GM19397 (cell line): Measurements from ENCODE around the gene SPOCK3.
A peak's percentile ranks its signal among the peaks of the same experiment; 100 is the strongest.
"Not testable (repeated sequence)": the region's sequence is repeated elsewhere in the genome, so short reads cannot be mapped to it uniquely, and the experiment has no call there.

ENCODE experiments used
- ATAC-seq: cut with Tn5 transposase; IDR thresholded peaks from one replicate; pipeline ENCODE4 v1.9.1; 2021; ENCODE audit warnings: mild to moderate bottlenecking, moderate library complexity; ENCODE audit not compliant: unreplicated experiment

Gene SPOCK3

DNA sequence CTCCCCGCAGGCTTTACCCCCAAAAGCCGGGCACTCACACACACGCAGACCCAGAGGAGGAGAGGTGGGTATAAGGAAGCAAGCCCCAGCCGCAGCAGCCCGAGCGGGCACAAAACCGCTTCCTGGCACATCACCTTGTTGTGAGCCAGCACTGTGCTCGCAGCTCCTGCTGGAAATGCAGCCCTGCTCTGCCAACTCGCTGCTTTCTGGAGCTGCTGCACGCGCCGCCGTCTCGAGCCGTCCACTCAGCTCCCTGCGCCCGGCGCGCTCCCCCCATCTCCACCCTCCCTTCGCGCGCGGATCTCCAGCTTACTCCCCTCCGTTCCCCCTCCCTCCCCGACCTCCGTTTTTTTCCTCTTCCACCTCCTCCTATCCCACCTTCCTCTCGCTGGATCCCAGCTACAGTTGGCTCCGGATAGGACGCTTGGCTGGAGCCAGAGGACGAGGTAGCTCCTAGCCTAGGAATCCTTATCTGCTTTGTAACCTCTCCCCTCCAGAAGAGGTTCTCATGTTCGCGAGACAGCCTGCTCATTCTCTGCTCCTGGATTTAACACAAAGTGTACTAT lies at the start of gene SPOCK3:
TSS of gene SPOCK3 (minus strand) at position 179 of the 566 bp plus-strand sequence.
- ATAC-seq: peak; percentile 36

DNA sequence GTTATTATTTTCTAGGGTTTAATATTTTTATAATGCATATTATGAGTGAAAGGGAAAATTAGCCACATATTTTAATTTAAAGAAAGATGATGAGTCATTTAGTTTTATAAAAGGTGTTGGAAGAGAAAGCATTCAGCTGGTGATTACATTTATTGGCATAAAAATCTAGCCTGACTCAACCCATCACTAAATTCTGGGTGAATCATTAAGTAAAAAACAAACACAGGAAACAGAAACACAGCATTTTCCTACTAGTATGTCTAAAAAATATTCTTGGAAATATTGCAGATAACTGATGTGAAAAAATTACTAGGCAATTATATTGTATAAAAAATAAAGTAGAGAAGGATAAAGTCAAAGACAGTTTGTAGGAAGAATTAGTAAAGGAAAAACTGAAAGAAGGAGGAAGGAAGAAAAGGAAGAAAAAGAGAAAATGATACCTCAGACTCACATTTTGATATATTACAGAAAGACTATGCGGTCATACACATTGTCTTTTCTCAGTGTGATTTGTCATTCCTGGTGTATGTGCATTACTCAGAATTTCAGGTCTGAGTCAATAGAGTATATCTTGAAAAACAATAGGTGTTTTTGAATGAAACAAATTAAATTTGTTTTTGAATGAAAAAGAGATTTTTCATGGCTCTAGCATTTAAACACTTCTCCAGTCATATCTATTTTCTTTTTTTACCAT lies 48.0 kb upstream of the SPOCK3 start:
- no peak for ATAC-seq

DNA sequence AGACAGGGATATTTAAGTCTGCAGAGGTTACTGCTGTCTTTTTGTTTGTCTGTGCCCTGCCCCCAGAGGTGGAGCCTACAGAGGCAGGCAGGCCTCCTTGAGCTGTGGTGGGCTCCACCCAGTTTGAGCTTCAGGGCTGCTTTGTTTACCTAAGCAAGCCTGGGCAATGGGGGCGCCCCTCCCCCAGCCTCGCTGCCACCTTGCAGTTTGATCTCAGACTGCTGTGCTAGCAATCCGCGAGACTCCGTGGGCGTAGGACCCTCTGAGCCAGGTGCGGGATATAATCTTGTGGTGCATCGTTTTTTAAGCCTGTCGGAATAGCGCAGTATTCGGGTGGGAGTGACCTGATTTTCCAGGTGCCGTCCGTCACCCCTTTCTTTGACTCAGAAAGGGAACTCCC lies 47.3 kb upstream of the SPOCK3 start:
- ATAC-seq: not testable (repeated sequence)

DNA sequence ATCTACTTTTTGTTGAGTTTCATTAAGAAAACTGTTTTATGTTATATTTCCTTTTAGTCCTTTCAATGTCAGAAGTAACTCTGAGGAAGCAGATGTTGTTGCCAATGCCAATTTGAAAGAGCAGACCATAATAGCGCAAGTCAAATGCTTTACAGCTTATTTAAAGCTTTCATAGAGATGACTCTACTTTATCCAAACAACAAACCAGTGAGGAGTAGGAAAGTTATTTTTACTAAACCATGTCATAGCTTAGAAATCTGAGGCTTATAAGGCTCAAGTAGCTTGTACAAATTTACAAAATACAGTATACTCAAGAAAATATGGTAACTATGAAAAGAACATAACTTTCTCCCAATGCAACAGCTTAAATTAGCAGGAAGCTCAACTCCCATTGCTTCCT lies 40.1 kb upstream of the SPOCK3 start:
- ATAC-seq: no peak

DNA sequence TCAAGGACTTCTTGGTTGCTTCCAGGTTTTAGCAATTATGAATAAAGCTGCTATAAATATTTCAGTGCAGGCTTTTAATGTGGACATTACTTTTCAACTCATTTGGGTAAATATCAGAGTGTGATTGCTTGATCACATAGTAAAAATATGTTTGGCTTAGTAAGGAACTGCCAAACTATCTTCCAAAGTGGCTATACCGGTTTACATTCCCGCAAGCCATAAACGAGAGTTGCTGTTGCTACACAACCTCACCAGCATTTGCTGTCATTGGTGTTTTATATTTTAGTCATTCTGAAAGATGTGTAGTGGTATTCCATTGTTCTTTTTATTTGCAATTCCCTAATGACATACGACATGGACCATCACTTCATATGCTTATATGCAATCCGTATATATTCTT lies 30.9 kb upstream of the SPOCK3 start:
- ATAC-seq: no peak

DNA sequence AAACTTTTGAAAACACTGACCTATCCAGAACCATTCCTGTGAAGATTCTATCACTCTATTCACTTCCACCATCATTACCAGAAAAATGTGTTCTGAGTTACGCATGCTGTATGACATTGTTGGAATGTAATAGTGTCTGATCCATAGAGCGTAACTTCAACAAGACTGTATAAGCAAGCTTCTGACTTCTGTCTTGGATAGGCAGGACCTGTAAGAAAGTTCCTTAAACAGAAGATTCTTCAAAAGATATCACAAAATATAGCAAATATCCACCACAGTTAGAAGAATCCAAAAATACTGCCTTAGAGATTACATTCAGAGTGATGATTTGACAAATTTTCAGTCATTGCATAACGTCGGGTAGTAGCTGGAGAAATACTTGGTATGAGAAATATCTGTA lies 14.0 kb upstream of the SPOCK3 start:
- ATAC-seq: no peak

DNA sequence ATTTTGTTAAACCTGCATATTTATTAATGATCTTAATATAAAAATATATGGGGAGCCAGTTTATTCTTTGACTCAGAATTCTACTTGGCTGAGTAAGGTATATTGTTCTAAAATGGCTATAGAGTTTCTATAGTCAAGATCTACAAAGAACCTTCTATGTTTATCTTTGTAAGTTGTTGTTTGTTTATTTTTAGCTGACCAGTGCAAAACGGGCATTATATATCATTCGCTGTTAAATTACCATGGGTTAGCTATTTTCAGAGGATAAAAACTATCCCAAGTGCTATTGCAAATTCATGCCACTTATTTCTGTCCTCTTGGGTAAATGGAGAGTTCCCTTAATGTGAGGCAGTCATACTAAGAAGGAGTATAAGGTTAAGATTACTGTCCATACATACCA lies 5.3 kb upstream of the SPOCK3 start:
- ATAC-seq: no peak

DNA sequence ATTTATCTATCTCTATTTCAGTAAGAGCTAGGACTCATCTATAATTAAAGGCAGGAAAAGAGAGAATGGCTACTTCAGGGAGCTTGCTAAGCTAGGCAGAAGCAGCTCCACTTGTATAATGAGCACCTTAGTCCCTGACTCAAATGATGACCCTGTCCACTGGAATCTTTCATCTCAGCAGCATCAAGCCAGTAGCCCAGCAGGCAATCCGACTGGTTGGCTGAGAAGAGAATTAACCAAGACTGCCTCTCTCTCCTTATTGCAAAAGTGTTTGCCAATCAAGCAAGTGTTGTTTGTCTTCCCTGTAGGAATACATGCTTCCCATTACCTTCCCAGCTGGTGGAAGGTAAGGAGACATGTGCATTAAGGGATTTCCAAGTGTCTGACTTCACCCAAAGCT lies 3.9 kb upstream of the SPOCK3 start:
- no peak for ATAC-seq

DNA sequence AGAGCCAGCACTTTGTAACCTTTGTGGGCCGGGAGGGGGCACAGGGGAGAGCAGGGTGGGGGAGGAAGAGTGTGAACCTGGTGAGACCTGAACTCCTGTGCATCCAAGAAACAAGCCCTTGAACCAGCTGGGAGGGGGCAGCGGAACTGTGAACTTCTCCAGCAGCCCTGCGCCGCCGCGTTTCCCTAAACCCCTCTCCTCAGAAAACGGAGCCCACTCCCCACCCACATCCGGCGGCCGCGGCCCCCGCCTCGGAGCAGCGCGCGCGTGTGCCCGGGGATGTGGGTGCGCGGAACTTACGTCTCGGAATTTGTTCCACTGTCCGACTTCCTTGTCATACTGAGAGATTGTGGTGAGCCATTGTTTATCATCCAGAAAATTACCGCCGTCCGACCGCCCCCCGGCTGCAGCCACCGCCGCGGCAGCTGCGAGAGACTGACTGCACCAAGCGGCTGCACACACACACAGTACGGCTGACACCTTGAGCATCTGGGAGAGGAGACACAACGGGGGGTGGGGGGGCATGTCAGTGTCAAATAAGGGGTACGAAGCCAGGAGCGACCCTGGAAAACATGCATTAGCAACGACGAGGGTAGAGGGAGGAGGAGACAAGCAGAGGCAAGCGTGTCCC lies 494 bp downstream of the SPOCK3 start:
- ATAC-seq: peak; percentile 56

DNA sequence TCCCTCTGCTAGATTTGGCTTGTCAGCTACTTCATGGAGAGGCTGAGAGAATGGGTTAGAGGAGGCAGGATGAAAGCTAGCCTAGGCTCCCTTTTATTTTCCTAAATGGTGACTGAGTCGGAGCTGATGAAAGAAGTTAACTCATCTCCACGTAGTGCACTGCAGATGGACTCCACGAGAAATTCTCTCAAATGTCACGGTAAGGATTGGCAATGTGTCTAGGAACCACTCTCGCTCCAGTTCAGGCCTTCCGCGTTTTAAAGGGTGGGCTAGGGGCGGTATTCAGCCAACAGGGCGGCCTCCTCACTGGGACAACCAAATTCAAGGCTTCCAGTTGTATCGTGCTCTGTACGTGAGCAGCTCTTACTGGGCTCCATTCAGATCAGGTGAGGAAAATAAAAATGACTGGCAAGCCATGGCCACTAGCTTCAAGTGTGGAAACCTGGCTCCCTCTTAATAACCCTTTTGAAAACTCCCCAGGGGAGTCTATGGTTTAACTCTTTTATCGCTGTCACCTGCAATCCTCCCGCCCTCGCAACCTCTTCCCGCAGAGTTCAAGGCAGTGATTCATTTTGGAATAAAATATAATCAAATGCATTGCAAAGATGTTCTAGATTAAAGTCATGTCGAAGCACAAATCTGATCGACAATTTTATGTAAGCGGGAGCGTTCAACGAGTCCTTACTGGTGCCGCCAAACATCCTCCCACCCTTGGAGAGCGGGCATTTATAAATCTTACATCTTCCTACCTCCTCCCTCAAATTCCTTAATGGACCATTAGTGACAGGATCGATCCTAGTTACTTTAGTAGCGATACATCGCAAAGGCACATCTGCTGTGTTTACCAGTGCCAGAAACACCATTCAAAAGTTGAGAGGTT lies 1.2 kb downstream of the SPOCK3 start:
- ATAC-seq: no peak

DNA sequence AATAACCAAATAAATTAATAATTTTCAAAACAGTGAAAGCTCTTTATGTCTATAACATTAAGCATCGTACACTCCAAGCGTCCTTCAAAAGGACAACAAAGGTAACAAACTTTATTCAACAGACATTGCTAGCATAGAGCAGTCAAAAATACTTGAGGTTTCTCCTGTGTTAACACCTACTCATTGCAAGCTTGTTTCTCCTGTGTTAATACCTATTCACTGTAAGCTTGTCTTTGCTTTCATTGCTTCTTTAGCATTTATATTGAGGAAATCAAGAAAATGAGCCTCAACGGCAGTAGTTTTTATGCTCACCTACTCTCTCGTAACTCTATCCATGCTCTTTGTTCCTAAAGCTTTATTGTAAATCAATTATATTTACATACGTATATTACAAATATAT lies 3.5 kb downstream of the SPOCK3 start:
- no peak for ATAC-seq

DNA sequence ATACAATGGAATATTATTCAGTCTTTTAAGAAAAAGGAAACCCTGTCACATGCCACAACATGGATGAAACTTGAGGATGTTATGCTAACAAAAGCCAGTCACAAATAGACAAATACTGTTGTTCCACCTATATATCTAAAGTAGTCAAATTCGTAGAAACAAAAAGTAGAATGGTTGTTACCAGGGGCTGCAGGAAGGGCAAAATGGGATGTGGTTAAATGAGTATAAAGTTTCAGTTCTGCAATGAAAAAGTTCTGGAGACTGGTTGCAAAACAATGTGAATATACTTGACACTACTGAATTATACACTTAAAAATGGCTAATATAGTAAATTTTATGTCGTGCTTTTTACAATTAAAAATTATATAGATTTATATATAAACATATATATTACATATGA lies 12.2 kb downstream of the SPOCK3 start:
- peak; percentile 89 for ATAC-seq

DNA sequence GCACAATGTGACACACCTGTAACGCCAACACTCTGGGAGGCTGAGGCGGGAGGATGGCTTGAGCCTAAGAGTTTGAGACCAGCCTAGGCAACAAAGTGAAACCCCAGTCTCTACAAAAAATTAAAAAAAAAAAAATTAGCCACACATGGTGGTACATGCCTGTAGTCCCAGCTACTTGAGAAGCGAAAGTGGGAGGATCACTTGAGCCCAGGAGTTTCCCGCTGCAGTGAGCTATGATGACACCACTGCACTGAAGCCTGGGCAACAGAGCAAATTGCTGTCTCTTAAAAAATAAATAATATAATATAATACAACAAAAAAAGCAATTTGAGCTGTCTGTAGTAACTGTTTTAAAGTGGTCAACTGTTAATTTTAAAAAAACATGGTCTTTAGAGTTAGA lies 13.2 kb downstream of the SPOCK3 start:
- no peak for ATAC-seq

DNA sequence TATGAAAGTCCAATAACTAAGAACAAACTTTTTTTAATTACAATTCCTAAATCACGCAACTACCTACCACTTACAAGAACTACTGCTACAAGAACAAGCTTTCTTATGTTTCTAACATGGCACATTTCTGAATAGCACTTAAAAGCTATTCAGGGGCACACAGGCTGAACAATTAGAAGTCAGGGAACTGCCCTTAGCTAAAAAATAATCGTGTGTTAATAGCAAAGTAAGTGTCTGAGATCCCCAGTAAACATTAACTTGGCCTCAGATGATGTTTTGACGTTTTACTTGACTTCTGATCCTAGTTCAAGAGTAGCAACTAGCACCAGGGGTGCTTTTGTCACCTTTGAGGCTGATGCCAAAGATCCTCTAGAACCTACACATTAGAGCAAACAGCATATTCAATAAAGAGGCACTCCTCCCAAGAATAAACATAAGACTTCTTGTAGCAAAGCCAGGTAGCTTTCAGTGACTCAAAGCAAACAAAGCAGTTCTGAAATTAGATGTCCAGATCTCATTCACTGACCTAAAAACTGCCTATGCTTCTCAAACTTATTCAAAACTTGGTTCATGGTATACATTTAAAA lies 16.2 kb downstream of the SPOCK3 start:
- ATAC-seq: no peak

DNA sequence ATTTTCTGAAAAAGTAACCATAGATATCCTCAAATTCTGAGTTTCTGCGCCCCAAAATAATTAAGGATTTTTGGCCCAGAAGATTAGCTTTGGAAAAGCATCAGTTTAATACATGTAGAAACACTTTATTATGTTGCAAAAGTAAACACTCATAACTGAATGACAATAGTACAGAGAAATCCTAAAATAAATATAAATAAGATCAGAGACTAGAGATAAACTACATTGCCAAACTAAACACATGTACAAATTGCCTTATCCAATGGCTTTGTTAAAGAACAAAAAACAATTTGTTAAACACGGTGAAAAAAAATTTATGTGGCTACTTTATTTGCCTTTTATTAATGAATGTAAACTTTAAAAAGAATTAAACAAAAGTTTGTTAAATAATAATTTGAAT lies 17.5 kb downstream of the SPOCK3 start:
- no peak for ATAC-seq

DNA sequence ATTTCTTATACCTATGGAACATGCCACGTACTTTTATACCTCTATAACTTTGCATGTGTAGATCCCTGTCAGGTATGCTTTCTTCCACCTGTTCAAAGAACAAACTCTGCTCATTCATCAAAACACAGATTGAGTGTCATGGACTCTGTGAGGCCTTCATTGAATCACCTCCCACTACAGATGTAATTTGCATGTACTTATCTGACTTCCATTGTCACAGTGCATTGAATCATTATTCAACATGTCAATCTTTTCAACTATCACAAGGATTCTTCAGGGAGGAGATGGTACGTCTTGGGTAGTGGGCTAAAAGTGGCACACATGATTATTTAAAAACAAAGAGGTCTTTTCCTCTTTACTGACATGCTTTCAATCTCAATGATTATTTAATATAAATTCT lies 24.1 kb downstream of the SPOCK3 start:
- ATAC-seq: no peak

DNA sequence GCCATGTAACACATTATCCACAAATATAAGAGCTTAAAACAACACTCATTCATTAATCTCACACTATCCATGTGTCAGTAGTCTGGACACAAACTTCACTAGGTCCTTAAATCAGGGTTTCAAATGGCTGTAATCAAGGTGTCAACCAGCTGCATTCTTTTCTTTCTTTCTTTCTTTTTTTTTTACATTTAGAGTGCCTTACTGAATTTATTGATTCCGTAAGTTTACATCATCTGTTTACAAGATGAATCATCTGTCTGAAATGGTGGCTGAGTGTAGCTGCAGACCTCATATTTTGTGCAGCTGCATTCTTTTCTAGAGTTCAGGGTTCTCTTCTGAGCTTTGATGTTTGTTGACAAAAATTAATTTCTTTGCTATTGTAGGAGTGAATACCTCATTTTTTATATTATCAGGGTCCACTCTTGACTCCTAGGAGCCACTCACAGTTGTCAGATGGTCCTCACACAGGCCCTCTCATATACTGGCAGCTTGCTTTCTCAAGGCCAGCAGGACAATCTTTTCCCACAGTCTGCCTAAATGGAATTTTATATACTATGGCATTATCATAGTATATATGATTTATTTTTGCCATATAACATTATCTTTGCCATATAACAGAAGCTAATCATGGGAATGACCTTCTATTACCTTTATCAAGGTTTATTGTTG lies 37.8 kb downstream of the SPOCK3 start:
- ATAC-seq: no peak

DNA sequence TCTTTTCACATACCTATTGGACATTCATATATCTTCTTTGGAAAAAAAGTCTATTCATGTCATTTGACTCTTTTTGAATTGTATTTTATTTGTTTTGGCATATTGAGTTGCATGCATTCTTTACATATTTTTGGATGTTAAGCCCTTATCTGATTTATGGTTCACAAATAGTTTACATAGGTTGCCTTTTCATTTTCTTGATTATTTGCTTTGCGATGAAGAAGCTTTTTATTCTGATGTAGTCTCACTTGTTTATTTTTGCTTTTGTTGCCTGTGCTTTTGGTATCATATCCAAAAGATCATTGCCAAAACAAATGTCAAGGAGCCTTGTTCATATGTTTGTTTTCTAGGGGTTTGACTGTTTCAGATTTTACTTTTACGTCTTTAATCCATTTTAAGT lies 43.9 kb downstream of the SPOCK3 start:
- ATAC-seq: no peak

DNA sequence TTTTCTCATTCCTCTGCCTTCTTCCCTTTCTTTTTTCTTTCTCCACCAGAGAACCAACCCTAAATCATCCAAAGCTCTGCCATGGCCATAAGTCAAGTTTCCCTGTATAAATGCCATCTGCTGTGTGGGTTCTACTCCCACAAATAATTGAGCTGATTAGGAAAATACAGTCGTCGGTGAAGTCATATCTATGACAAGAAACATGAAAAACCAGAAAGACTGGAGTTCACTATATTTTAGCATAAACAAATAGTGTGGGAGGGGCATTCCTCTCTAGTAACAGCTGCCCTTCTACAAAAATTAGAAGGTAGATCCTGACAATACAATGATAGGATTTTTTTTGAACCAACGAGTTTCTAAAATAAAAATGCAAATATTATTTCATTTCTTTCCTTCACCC lies 48.8 kb downstream of the SPOCK3 start:
- no peak for ATAC-seq

DNA sequence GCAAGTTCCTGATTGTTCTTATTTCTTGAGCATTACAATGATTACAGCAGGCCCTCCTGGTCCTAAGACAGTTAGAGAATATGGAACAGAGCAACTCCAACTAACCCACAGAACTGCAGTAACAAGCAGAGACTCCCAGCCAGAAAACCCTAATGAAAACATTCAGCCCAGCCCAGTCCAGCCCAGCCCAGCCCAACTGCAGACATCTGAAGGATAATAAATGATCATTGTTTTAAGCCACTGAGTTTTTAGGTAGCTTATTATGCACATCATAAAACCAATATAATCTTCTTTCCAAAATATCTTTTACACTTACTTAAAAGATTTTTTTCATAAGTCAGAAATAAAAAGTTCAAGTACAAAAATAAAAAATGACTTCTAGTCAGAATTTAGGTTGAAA lies 51.3 kb downstream of the SPOCK3 start:
- no peak for ATAC-seq

DNA sequence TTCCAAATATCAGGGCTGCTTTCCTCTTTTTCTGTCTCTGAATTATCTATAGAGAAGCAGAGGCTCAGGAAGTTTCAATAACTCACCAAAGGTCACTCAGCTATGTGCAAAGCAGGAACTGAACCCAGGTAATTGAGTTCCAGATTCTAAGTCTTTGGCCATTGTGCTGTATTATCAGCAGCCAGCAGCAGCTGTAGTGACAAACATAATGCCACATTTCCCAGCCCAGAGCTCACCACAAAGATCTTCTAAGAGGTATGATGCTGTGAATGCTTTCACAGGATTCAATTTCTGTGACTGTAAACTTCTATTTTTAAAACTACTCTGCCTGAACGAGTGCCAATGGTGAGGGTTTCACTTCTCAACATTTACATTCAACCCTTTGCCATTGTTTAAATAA lies 56.4 kb downstream of the SPOCK3 start:
- no peak for ATAC-seq
